Activated CD8-positive, alpha-beta T cell treated with anti-CD3 and anti-CD28 coated beads for 36 hours (primary cell): ENCODE data around the gene SLC25A41. TPM values are rescaled to one million over a fixed set of nuclear protein-coding genes. Genes with fewer than 3 reads are reported as not detected.

Experiments
- ATAC-seq: fragments of 200-7000 bp; cut with Tn5 transposase; one replicate; pipeline ENCODE4 v1.10.0; 2021; ENCODE audit warnings: mild to moderate bottlenecking, moderate library complexity
- CTCF ChIA-PET: fragments of 350-600 bp; sonication (Branson Sonifier 250); formaldehyde crosslinking; loops from one replicate; lab custom pipeline; 2021; ENCODE audit warnings: antibody characterized with exemption; lab: Charles Lee
- POLR2A ChIA-PET: fragments of 350-600 bp; sonication (Branson Sonifier 250); formaldehyde crosslinking; loops from one replicate; lab custom pipeline; 2021; ENCODE audit warnings: antibody characterized with exemption; lab: Charles Lee
- DNase-seq: peaks from one replicate; pipeline ENCODE4 v3.0.0-alpha.2; 2020
- H3K27ac Mint-ChIP-seq: one replicate; pipeline ENCODE4 v1.8.0; 2021; ENCODE audit warnings: mild to moderate bottlenecking, mixed read lengths
- H3K27me3 Mint-ChIP-seq: one replicate; pipeline ENCODE4 v1.8.0; 2021; ENCODE audit warnings: mixed read lengths
- H3K36me3 Mint-ChIP-seq: one replicate; pipeline ENCODE4 v1.8.0; 2021; ENCODE audit warnings: low read depth, mixed read lengths
- H3K4me1 Mint-ChIP-seq: one replicate; pipeline ENCODE4 v1.8.0; 2021; ENCODE audit warnings: low read depth, mixed read lengths
- H3K4me3 Mint-ChIP-seq: one replicate; pipeline ENCODE4 v1.8.0; 2021; ENCODE audit warnings: mild to moderate bottlenecking, moderate library complexity, mixed read lengths
- H3K9me3 Mint-ChIP-seq: one replicate; pipeline ENCODE4 v1.8.0; 2021; ENCODE audit warnings: mixed read lengths
- intact Hi-C: fragments of 100-400 bp; cut with micrococcal nuclease; formaldehyde crosslinking; loops from one replicate; pipeline ENCODE4 v1.10.0; 2022
- total RNA-seq, 2 experiments: library from RNA; stranded (reverse); gene quantifications; one replicate each; pipeline ENCODE4 v1.2.3, GENCODE V29; 2021
- TF ChIP-seq, protein P1 (sequence below): fragments of 200-600 bp; IDR thresholded peaks from one replicate; pipeline ENCODE4 v1.8.0; 2022; ENCODE audit warnings: antibody characterized with exemption, mild to moderate bottlenecking

SLC25A41 gene
- total RNA-seq, 2 experiments from 2014 or later, result not detected

GRCh38 chr19:6392221-6393073 lies 41.1 kb downstream of the SLC25A41 start:
- peaks cover 17% of the 10 kb centered on the region for H3K4me1 Mint-ChIP-seq
- DNase-seq (no peak), ATAC-seq (peak; percentile 6)
- H3K36me3 Mint-ChIP-seq, result peaks cover 23% of the 10 kb centered on the region
- peak overlapping the region; percentile 97 for H3K27ac Mint-ChIP-seq
- intact Hi-C loops, result no loop called here
- H3K4me3 Mint-ChIP-seq, result peak overlapping the region; percentile 80
- no peaks in the 10 kb centered on the region for H3K27me3 Mint-ChIP-seq
- TF ChIP-seq, protein P1, sequence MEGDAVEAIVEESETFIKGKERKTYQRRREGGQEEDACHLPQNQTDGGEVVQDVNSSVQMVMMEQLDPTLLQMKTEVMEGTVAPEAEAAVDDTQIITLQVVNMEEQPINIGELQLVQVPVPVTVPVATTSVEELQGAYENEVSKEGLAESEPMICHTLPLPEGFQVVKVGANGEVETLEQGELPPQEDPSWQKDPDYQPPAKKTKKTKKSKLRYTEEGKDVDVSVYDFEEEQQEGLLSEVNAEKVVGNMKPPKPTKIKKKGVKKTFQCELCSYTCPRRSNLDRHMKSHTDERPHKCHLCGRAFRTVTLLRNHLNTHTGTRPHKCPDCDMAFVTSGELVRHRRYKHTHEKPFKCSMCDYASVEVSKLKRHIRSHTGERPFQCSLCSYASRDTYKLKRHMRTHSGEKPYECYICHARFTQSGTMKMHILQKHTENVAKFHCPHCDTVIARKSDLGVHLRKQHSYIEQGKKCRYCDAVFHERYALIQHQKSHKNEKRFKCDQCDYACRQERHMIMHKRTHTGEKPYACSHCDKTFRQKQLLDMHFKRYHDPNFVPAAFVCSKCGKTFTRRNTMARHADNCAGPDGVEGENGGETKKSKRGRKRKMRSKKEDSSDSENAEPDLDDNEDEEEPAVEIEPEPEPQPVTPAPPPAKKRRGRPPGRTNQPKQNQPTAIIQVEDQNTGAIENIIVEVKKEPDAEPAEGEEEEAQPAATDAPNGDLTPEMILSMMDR, result no peak
- H3K9me3 Mint-ChIP-seq, result no peaks in the 10 kb centered on the region
- POLR2A ChIA-PET, result interaction anchor here (0.6 to 1.9 kb wide), 2 partner anchors 9 to 20 kb away, joined by 3 to 4 read pairs; no protein-coding TSS in a partner anchor
- CTCF ChIA-PET, result no interaction called here

DNA sequence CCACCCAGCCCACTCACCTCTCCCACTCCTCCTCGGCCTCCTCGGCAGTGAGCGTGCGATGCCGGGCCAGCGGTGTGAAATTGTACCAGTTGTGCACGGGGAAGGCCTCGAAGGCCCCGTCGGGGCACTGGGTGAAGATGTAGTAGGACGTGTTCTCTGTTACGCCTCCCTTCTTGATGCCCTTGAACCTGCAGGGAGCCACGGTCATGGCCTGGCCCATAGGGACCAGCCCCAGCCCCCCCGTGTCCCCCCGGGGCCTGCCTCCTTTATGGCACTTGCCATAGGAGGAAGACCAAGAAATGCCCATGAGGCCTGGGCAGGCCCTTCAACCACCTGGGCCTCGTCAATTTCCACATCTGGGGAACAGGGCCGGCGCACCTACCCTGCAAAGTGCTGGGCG lies 46.2 kb downstream of the SLC25A41 start:
- TF ChIP-seq, protein P1, result no peak
- intact Hi-C loops, result no loop called here
- Mint-ChIP-seq H3K9me3 (no peaks in the 10 kb centered on the region), H3K36me3 (peaks cover 31% of the 10 kb centered on the region), H3K27ac (no peak overlapping the region), H3K27me3 (no peaks in the 10 kb centered on the region), H3K4me3 (no peak overlapping the region), H3K4me1 (peaks cover 12% of the 10 kb centered on the region)
- DNase-seq (no peak), ATAC-seq (no peak)
- CTCF ChIA-PET, result no interaction called here
- POLR2A ChIA-PET, result interaction anchor here (1.3 to 1.4 kb wide), 3 partner anchors 11 to 17 kb away, joined by 3 to 4 read pairs (median 4); partner anchors contain the start of gene ALKBH7

DNA sequence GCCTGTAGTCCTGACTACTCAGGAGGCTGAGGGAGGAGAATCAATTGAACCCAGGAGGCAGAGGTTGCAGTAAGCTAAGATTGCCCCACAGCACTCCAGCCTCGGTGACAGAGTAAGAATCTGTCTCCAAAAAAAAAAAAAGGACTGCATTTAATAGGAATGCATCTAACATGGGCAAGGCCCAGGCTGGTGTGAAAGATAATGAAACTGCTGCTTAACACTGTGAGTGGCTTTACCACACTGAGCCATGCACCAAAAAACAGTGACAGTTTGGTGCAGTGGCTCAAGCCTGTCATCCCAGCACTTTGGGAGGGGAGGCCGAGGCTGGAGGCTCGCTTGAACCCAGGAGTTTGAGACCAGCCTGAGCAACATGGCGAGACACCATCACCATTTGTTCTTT lies 49.2 kb downstream of the SLC25A41 start:
- ATAC-seq, result no peak
- CTCF ChIA-PET, result no interaction called here
- H3K4me3 Mint-ChIP-seq, result no peak overlapping the region
- POLR2A ChIA-PET, result no interaction called here
- H3K9me3 Mint-ChIP-seq, result no peaks in the 10 kb centered on the region
- H3K27ac Mint-ChIP-seq, result no peak overlapping the region
- no peaks in the 10 kb centered on the region for H3K27me3 Mint-ChIP-seq
- no peak for DNase-seq
- H3K4me1 Mint-ChIP-seq, result no peaks in the 10 kb centered on the region
- TF ChIP-seq, protein P1, result no peak
- intact Hi-C loops, result no loop called here
- peaks cover 36% of the 10 kb centered on the region for H3K36me3 Mint-ChIP-seq

- Mint-ChIP-seq H3K9me3 (no peaks in the 10 kb centered on the region), H3K4me3 (no peak overlapping the region), H3K36me3 (peaks cover 38% of the 10 kb centered on the region), H3K27me3 (no peaks in the 10 kb centered on the region), H3K27ac (no peak overlapping the region), H3K4me1 (peaks cover 2% of the 10 kb centered on the region)
- no peak for DNase-seq
- TF ChIP-seq, protein P1, result no peak
- intact Hi-C loops, result no loop called here
- ChIA-PET CTCF (no interaction called here), POLR2A (no interaction called here)
- no peak for ATAC-seq
Observed at GRCh38 chr19:6383188-6383587, 50.4 kb downstream of the SLC25A41 start.
